ENCODE results near the gene PLA2G2F. TPM values are rescaled to one million over a fixed set of nuclear protein-coding genes. Genes with fewer than 3 reads are reported as not detected.

PLA2G2F gene
- total and polyA plus RNA-seq, 2 of the 13 experiments (the other 11 are each of a cell fraction or from before 2014, with no cell fraction given) = not detected

DNA sequence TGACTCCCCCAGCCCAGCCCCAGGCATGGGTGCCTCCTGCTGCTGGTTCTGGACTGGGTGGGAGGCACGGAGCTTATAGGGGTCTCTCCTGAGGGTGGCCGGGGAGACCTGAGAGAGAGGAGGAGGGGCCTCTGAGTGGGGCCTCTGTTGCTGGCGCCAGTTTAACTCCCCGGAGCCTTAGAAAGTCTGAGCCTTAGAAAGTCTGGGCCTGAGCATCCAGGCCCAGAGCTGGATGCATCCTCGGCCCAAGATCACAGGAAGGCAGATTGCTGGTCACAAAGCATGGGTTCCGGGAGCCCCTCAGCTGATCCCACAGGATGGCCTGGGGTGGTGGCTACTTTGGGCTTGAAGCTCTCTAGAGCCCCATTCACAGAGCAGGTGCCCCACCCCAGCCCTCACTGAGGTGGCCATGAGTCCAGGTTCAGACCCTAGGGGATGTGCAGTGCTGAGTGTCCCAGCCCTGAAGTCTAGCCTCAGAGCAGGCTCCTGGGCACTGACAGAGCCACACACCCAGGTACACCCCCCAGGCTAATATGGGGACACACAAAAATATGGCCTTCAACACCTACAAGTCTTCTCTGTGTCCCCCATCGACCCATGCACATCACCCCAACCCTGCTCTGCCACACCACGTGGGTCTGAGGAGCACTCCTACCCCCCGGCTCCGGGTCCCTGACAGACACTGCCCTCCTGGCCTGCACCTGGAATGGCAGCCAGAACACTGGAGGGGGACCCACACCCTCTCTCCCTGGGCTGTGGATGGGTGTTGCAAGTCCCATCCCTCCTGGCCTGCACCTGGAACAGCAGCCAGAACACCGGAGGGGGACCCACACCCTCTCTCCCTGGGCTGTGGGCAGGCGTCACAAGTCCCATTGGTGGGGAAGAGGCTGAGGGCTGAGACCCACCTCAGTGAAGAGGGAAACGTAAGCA lies 9.7 kb downstream of the PLA2G2F start:
- POLR2A ChIA-PET = no interaction called here
- WGBS (ENCODE audit: low lambda C conversion rate) = 52% methylated on average over 9 of the region's 13 CpGs
- Histone ChIP-seq H3K27ac (ENCODE audit: extremely low read length, insufficient read depth, low read length) (no peak overlapping the region), H3K9ac (ENCODE audit: insufficient read depth, low read depth, low read length) (no peak overlapping the region), H3K27me3 (ENCODE audit: control insufficient read depth in 1 of 2, insufficient read depth in 2 of 2, low read length in 2 of 2) (peaks cover 0 to 1% of the 10 kb centered on the region in 2 experiments; a peak in 1 of 5 replicates), H4K20me1 (ENCODE audit: insufficient read depth, low read length) (no peaks in the 10 kb centered on the region), H3K9me3 (ENCODE audit: low read length) (no peaks in the 10 kb centered on the region), H3K4me3 (replicated peaks in 1 of 3; ENCODE audit: insufficient read depth in 1 of 3, low read depth in 2 of 3, low read length in 3 of 3) (no peak overlapping the region), H3K4me2 (ENCODE audit: low read depth, low read length) (no peak overlapping the region), H2AFZ (ENCODE audit: low read length) (no peak overlapping the region), H3K79me2 (ENCODE audit: insufficient read depth, low read length) (no peaks in the 10 kb centered on the region), H3K36me3 (replicated peaks in 1 of 2; ENCODE audit: control insufficient read depth in 1 of 2, insufficient read depth in 2 of 2, low read length in 2 of 2) (no peaks in the 10 kb centered on the region), H3K4me1 (ENCODE audit: insufficient read depth, low read length) (peaks cover 18% of the 10 kb centered on the region)
- intact Hi-C loops (cut with micrococcal nuclease; ENCODE audit: unreplicated experiment) (no loop called here), in situ Hi-C loops (cut with HindIII; ENCODE audit: extremely low pct_ligation_motif_present, low pct_unique_long_range_greater_than_20kb) (no loop called here)
- FAIRE-seq (no peak), ATAC-seq (no peak), DNase-seq (ENCODE audit: low spot score) (no peak)
- CTCF ChIA-PET (ENCODE audit: low intra/inter-chr PET ratio, low total read pairs) = no interaction called here
- no TSS peak for BruUV-seq (replicated peaks)
- TF ChIP-seq SMC3 (IDR thresholded peaks at IDR 0.05; ENCODE audit: low read length) (no peak), GLI4 (CRISPR knock-in tag; IDR thresholded peaks at IDR 0.05; ENCODE audit: borderline replicate concordance) (no peak), SNAI1 (CRISPR knock-in tag; IDR thresholded peaks at IDR 0.05; ENCODE audit: borderline replicate concordance) (no peak), SUZ12 (IDR thresholded peaks at IDR 0.05; ENCODE audit: low read depth, low read length) (no peak), ZNF772 (CRISPR knock-in tag; IDR thresholded peaks at IDR 0.05) (no peak), TGIF2 (CRISPR knock-in tag; IDR thresholded peaks at IDR 0.05) (no peak), NFKBIZ (CRISPR knock-in tag; IDR thresholded peaks at IDR 0.05) (no peak), ZBTB3 (CRISPR knock-in tag; IDR thresholded peaks at IDR 0.05; ENCODE audit: borderline replicate concordance, low read depth) (no peak), NFE2 (CRISPR knock-in tag; IDR thresholded peaks at IDR 0.05) (no peak)
- TF ChIP-seq, protein P1, sequence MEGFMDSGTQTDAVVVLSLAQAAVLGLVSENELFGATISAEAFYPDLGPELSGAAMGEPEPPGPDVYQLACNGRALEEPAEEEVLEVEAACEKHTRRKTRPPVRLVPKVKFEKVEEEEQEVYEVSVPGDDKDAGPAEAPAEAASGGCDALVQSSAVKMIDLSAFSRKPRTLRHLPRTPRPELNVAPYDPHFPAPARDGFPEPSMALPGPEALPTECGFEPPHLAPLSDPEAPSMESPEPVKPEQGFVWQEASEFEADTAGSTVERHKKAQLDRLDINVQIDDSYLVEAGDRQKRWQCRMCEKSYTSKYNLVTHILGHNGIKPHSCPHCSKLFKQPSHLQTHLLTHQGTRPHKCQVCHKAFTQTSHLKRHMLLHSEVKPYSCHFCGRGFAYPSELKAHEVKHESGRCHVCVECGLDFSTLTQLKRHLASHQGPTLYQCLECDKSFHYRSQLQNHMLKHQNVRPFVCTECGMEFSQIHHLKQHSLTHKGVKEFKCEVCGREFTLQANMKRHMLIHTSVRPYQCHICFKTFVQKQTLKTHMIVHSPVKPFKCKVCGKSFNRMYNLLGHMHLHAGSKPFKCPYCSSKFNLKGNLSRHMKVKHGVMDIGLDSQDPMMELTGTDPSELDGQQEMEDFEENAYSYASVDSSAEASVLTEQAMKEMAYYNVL (CRISPR knock-in tag; IDR thresholded peaks at IDR 0.05; ENCODE audit: borderline replicate concordance) = no peak
- TF ChIP-seq, protein P2, sequence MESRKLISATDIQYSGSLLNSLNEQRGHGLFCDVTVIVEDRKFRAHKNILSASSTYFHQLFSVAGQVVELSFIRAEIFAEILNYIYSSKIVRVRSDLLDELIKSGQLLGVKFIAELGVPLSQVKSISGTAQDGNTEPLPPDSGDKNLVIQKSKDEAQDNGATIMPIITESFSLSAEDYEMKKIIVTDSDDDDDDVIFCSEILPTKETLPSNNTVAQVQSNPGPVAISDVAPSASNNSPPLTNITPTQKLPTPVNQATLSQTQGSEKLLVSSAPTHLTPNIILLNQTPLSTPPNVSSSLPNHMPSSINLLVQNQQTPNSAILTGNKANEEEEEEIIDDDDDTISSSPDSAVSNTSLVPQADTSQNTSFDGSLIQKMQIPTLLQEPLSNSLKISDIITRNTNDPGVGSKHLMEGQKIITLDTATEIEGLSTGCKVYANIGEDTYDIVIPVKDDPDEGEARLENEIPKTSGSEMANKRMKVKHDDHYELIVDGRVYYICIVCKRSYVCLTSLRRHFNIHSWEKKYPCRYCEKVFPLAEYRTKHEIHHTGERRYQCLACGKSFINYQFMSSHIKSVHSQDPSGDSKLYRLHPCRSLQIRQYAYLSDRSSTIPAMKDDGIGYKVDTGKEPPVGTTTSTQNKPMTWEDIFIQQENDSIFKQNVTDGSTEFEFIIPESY (CRISPR knock-in tag; IDR thresholded peaks at IDR 0.05) = no peak
- TF ChIP-seq, protein P3, sequence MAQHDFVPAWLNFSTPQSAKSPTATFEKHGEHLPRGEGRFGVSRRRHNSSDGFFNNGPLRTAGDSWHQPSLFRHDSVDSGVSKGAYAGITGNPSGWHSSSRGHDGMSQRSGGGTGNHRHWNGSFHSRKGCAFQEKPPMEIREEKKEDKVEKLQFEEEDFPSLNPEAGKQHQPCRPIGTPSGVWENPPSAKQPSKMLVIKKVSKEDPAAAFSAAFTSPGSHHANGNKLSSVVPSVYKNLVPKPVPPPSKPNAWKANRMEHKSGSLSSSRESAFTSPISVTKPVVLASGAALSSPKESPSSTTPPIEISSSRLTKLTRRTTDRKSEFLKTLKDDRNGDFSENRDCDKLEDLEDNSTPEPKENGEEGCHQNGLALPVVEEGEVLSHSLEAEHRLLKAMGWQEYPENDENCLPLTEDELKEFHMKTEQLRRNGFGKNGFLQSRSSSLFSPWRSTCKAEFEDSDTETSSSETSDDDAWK (CRISPR knock-in tag; IDR thresholded peaks at IDR 0.05) = no peak
